Colonic mucosa (tissue), 4 donors: ENCODE data around the gene RNU4-1. TPM values are rescaled to one million over a fixed set of nuclear protein-coding genes. Genes with fewer than 3 reads are reported as not detected.

Experiments
- DNase-seq: peaks from one replicate; pipeline ENCODE4 v3.0.0-alpha.2; 2020
- H3K27ac ChIP-seq: fragments of 200-600 bp; one replicate; pipeline ENCODE4 v1.8.0; 2021
- H3K27me3 ChIP-seq: fragments of 200-600 bp; one replicate; pipeline ENCODE4 v1.8.0; 2021
- H3K36me3 ChIP-seq: fragments of 200-600 bp; one replicate; pipeline ENCODE4 v1.8.0; 2021
- H3K4me1 ChIP-seq: fragments of 200-600 bp; one replicate; pipeline ENCODE4 v1.8.0; 2021; ENCODE audit warnings: mild to moderate bottlenecking
- H3K4me3 ChIP-seq: fragments of 200-600 bp; one replicate; pipeline ENCODE4 v1.8.0; 2021
- H3K9ac ChIP-seq, 2 donors: one replicate each; pipeline ENCODE4 v1.7.0; 2013; ENCODE audit warnings: control low read depth in 2 of 2, low read depth in 2 of 2, low read length in 2 of 2
- H3K9me3 ChIP-seq: fragments of 200-600 bp; one replicate; pipeline ENCODE4 v1.8.0; 2021
- CTCF ChIP-seq: fragments of 200-600 bp; IDR thresholded peaks from one replicate; pipeline ENCODE4 v1.8.0; 2022; ENCODE audit warnings: antibody characterized with exemption, mild to moderate bottlenecking
- intact Hi-C: fragments of 100-400 bp; cut with DNase I; formaldehyde crosslinking; loops from one replicate; pipeline ENCODE4 v1.14.1; 2022
- total RNA-seq, 2 donors: library from RNA; stranded (reverse); fragmentation: NEBNext Ultra II Directional in 1 of 2; extraction: Animal tissue kit (Norgen Biotek cat#: 25700) in 1 of 2; gene quantifications; one replicate each; pipeline ENCODE4 v1.2.1, GENCODE V29; 2021
- donor health status: healthy.
- donor health status: DM: no; HTN: no; CAD: no.
- donor health status: DM: no; HTN: no; CAD: no.

Gene RNU4-1
- total RNA-seq, 2 donors from 2014 or later, result 1,555 to 3,531 TPM

- intact Hi-C loops, result no loop called here
- Histone ChIP-seq H3K36me3 (no peaks in the 10 kb centered on the region), H3K27me3 (no peaks in the 10 kb centered on the region), H3K9ac (no peak overlapping the region), H3K27ac (no peak overlapping the region), H3K4me3 (no peak overlapping the region), H3K9me3 (no peaks in the 10 kb centered on the region), H3K4me1 (no peaks in the 10 kb centered on the region)
- DNase-seq, result no peak
- no peak for TF ChIP-seq CTCF
Observed at GRCh38 chr12:120286768-120287490, 6.1 kb downstream of the RNU4-1 start.

DNA sequence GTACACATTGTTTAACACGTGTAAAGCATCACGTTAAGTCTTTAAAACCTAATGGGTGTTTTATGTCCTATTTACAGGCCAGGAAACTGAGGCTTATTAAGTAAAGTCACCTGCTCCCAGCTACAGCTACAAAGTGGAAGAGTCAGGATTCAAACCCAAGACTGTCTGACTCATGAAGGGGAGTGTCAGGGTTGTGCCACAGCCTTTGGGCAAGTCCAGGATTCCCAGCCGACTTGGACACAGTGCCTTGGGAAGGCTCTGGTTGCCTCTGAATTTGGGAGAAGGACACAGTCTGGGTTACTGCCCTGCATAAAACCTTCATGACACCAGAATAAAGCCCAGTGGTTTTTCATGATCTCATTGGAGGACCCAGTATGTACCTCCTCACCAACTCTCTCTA lies 8.7 kb downstream of the RNU4-1 start:
- Histone ChIP-seq H3K36me3 (no peaks in the 10 kb centered on the region), H3K4me1 (no peaks in the 10 kb centered on the region), H3K27me3 (no peaks in the 10 kb centered on the region), H3K9ac (no peak overlapping the region), H3K9me3 (no peaks in the 10 kb centered on the region), H3K27ac (no peak overlapping the region), H3K4me3 (no peak overlapping the region)
- no peak for TF ChIP-seq CTCF
- no peak for DNase-seq
- intact Hi-C loops, result no loop called here

GRCh38 chr12:120283318-120283717 lies 9.7 kb downstream of the RNU4-1 start:
- DNase-seq, result no peak
- H3K4me3 ChIP-seq, result no peak overlapping the region
- H3K9ac ChIP-seq, result no peak overlapping the region
- no peak for TF ChIP-seq CTCF
- H3K9me3 ChIP-seq, result no peaks in the 10 kb centered on the region
- no peaks in the 10 kb centered on the region for H3K27me3 ChIP-seq
- no peaks in the 10 kb centered on the region for H3K4me1 ChIP-seq
- intact Hi-C loops, result no loop called here
- H3K36me3 ChIP-seq, result no peaks in the 10 kb centered on the region
- no peak overlapping the region for H3K27ac ChIP-seq

DNA sequence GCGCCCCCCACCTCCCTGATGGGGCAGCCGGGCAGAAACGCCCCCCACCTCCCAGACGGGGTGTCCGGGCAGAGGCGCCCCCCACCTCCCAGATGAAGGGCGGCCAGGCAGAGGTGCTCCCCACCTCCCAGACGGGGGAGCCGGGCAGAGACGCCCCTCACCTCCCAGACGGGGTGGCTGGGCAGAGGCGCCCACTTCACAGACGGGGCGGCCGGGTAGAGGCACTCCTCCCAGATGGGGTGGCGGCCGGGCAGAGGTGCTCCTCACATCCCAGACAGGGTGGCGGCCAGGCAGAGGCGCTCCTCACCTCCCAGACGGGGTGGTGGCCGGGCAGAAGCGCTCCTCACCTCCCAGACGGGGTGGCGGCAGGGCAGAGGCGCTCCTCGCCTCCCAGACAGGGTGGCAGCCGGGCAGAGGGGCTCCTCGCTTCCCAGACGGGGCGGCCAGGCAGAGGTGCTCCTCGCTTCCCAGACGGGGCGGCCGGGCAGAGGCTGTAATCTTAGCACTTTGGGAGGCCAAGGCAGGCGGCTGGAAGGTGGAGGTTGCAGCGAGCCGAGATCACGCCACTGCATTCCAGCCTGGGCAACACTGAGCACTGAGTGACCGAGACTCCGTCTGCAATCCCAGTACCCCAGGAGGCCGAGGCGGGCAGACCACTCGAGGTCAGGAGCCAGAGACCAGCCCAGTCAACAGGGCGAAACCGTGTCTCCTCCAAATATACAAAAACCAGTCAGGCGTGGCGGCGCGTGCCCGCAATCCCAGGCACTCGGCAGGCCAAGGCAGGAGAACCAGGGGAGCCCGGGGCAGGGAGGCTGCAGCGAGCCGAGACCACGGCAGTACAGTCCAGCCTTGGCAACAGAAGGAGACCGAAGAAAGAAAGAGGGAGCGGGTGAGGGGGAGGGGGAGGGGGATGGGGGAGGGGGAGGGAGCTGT lies 14.6 kb downstream of the RNU4-1 start:
- DNase-seq, result no peak
- H3K36me3 ChIP-seq, result no peaks in the 10 kb centered on the region
- intact Hi-C loops, result no loop called here
- no peak overlapping the region for H3K9ac ChIP-seq
- TF ChIP-seq CTCF, result no peak
- no peak overlapping the region for H3K27ac ChIP-seq
- H3K4me3 ChIP-seq, result no peak overlapping the region
- no peaks in the 10 kb centered on the region for H3K9me3 ChIP-seq
- H3K4me1 ChIP-seq, result no peaks in the 10 kb centered on the region
- H3K27me3 ChIP-seq, result no peaks in the 10 kb centered on the region

DNA sequence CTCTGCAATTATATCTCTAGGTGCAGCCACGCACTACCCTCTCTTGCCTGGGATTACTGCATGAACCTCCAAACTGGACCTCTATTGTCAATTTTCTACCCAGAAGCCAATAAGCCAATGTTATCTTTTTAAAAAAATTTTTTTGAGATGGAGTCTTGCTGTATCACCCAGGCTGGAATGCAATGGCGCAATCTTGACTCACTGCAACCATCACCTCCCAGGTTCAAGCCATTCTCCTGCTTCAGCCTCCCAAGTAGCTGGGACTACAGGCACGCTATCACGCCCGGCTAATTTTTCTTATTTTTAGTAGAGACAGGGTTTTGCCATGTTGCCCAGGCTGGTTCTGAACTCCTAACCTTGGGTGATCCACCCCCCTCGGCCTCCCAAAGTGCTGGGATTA lies 16.3 kb downstream of the RNU4-1 start:
- TF ChIP-seq CTCF, result no peak
- Histone ChIP-seq H3K4me3 (no peak overlapping the region), H3K9ac (no peak overlapping the region), H3K27ac (no peak overlapping the region), H3K4me1 (no peaks in the 10 kb centered on the region), H3K9me3 (no peaks in the 10 kb centered on the region), H3K36me3 (no peaks in the 10 kb centered on the region), H3K27me3 (no peaks in the 10 kb centered on the region)
- intact Hi-C loops, result no loop called here
- no peak for DNase-seq
